HG02623 (cell line): ENCODE results near the gene ITGB3BP.
"Not testable (repeated sequence)": the region's sequence is repeated elsewhere in the genome, so short reads cannot be mapped to it uniquely, and the experiment has no call there.

ENCODE experiments used
- ATAC-seq: cut with Tn5 transposase; IDR thresholded peaks from one replicate; pipeline ENCODE4 v1.9.1; 2021; ENCODE audit warnings: moderate library complexity; ENCODE audit not compliant: unreplicated experiment

Gene ITGB3BP, protein sequence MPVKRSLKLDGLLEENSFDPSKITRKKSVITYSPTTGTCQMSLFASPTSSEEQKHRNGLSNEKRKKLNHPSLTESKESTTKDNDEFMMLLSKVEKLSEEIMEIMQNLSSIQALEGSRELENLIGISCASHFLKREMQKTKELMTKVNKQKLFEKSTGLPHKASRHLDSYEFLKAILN

DNA sequence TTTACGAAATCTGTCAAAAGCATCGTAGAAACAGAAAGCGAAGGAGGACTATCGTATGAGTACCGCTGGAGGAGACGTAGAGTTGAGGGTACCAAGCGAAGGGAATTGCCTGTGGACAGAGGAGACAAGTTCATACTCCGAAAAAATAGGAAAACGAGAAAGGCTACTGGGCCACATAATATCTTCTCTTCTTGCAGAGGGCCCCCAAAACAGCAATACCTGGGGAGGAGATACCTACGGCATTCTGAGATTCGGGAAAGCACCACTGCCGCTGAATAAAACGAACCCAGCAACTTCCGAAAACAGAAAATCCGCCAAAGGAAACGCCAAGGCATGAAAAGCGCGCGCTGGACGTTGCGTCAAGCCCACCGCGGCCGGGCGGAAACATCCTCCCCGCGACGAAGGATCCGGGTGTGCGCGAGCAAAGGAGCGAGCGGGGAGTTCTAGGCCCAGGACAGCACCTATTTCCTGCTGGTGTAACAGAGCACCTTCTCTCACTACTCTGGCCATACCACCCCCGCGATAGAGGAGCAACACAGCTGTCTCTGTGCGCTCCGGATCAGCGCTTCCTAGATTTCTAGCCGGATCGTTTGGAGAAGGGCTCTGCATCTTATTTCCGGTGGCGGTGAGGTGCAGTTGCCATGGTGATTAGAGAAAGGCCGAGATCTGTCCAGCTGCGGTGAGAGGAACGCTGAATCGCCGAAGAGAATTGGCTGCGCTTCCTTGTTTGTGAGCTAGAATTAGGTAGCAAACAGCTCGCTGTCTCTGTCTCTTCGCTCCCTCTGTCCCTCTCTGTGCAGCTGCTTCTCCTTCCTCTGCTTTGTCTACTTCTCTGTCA, at the start of gene ITGB3BP, which contains the start of gene EFCAB7:
ITGB3BP (minus strand) TSS at position 335 of the 838 bp plus-strand sequence; CDS start at position 243, 92 bp downstream.
EFCAB7 (plus strand) TSS at position 635 of the 838 bp plus-strand sequence. CDS start 2,048 bp downstream, outside the sequence.
- peak; percentile 89 for ATAC-seq

DNA sequence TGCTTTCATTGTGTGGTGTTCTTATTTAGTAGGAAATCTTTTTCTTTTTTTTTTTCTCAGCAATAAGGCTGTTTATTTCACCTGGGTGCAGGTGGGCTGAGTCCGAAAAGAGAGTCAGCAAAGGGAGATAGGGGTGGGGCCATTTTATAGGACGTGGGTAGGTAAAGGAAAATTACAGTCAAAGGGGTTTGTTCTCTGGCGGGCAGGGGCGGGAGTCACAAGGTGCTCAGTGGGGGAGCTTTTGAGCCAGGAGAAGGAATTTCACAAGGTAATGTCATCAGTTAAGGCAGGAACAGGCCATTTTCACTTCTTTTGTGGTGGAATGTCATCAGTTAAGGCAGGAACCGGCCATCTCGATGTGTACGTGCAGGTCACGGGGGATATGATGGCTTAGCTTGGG, 49.7 kb upstream of the ITGB3BP start:
- not testable (repeated sequence) for ATAC-seq

DNA sequence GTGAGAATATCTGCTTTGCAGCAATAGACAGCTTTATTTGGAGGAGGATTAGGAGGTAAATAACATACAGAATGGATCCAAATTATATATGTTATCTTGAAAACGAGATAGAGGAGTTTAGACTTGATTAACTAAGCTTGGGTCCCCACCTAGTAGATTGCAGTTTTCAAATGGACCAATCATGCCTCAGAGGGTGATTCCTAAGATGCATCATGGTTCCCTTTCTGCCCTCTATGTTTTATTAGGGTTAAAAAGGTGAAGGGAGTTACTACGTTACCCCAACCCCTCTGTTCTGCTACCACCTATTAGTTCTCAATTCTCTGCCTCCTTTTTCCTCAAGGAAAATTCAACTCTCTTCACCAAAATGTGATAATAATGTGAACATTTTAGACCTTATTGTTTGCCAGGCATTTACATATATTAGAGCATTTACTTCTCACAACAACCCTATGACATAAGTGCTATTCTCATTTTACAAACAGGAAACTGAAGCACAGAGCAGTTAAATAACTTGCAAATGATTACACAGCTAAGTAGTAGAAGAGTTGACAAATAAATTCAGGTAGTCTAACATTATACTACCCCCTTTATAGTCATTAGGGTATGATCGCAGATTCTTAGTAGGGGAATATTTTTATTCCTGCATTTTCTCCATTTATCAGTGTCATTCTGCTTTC, 46.8 kb upstream of the ITGB3BP start:
- no peak for ATAC-seq

DNA sequence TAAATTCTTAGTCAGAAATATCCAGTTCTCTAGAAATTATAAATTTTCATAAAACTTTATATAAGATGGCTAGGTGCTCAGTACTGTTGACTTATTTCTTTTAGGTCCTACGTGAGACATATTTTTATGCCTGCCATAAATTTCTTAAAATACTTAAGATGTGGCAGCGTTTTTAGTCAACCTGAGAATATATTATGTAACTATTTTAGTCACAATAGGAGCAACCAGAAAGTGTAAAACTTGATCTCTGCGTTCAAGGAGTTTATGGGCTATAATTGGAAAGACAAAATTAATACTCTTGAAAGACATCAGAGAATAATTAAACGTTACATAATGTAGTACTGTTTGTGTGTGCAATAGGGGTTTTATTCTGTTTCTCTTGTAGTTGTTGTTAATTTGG, 46.0 kb upstream of the ITGB3BP start:
- no peak for ATAC-seq

DNA sequence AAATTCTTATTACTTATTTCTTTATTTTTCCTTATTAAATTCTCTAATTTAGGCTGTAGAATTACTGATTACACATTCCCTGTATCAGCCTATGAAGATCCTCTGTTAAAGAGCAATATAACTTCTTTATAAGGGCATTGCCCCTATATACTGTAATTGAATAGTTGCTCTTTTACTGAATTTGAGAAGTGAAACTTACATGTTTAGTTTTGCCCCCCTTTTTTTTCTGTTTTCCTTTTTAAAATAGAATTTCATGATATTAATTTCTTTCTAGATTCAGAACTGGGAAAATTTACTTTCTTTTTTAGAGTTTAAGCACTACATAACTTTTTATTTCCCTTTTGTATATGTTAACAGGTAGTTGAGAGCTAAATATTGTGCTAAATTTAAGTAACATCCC, 40.7 kb upstream of the ITGB3BP start:
- no peak for ATAC-seq

DNA sequence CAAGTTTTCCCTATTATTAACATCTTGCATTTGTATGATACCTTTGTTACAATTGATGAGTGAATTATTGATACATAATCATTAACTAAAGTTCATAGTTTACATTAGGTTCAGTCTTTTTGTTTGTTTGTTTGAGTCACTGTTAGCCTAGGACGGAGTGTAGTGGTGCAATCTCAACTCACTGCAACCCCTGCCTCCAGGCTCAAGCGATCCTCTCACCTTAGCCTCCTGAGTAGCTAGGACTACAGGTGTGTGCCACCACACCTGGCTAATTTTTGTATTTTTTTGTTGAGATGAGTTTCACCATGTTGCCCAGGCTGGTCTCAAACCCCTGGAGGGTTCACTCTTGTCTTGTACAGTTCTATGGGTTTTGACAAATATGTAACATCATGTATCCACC, 36.3 kb upstream of the ITGB3BP start:
- ATAC-seq, result no peak

DNA sequence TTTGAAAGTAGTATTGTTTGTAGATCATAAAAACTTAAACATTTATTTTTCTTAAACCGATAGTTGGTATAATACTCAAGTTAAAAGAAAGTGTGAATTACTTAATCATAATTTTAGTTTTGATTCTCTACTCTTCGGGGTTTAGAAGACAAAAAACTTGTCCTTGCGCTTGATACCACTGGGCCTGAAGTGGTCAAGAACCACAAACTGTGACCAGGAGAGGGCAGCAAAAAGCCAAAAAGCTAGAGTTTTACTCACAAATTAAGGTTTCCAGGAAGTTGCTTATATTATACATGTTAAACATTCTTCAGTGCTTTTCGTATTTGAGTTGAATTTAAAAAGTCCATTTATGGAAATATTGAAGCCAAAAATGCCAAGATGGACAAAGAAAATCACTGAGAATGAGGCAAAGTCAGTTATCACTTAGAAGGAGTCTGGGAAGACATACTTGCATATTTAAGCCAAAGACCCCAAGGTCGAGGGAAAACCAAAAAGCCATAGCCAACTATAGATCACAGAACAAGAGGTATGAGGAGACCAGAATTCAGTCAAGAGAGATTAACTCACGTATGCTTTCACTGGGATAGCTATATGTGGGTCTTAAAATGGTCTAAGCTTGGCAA, 34.5 kb upstream of the ITGB3BP start:
- no peak for ATAC-seq

DNA sequence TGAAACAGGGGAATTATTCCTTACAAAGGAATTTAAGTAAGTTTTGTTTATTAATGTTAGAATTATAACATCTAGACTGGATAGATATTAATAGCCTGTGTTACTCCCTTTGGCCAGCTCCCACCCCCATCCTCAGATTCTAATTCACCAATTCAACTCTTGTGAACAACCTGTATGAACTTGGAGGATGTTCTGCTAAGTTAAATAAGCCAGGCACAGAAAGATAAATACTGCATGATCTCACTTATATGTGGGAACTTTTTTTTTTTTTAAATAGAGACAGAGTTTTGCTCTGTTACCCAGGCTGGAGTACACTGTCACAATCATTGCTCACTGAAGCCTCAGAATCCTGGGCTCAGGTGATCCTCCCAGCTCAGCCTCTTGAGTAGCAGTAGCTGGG, 32.5 kb upstream of the ITGB3BP start:
- ATAC-seq, result no peak

DNA sequence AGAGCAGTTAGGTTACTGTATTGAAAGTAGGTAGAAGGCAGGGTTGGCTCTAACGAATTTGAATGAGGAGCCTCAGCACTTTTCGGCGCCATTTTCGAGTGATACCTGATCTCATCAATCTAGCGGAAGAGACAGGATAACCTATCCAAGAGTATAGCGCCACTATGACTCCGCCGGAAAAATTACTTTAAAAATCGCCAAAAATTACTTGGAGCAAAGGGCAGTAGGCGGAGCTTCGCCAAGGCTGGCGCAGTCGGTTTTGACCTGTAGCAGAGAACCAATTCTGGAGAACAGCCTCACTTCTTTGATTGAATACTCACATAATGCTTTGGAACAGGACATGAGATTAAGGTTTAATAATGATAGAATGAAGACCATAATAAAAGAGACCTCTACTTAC, 25.9 kb upstream of the ITGB3BP start:
- no peak for ATAC-seq

DNA sequence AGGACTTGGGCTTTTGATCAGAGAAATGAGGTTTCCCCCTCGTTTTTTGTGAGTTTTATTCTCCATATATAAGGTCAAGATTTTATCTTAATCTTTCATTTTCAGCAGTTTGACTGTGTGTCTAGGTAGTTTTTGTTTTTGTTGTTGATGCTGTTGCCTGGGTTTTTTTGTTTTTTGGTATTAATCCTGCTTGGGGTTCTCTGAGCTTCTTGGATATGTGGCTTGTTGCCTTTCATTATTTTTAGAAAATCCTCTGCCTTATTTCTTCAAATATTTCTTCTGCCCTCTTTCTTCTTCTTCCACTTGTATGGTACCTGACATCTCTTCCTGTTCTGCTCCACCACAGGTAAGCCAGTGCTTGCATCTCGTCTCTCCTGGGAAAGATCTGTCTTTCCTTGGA, 25.3 kb upstream of the ITGB3BP start:
- no peak for ATAC-seq

DNA sequence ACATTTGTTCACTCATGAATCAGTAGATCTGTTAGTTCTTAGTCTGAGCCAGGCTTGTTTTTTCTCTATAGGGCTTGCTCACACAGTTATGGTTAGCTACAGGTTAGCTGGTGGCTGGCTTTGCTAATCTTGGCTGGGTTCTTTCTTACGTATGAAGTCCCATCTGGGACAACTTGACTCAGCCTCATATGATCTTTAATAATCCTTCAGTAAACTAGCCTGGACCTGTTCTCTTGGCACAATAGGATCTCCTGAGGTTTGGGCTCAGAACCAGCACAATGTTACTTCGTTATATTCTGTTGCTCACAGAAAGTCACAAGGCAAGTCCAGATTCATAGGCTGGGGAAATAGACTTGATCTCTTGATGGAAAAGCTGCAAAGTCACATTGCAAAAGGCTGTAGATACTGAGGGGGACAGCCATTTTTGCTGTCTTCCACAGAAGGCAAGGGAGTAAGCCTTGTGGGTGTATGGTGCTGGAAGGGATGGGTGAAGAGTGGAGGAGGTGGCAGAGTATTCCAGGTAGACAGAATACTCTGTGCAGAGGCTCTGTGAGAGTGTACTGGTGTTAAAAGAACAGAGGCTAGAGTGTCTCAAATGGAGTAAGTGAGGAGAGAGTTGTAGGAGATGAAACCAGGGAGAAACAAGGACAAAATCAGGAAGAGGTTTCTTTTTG, 24.7 kb upstream of the ITGB3BP start:
- ATAC-seq, result no peak

DNA sequence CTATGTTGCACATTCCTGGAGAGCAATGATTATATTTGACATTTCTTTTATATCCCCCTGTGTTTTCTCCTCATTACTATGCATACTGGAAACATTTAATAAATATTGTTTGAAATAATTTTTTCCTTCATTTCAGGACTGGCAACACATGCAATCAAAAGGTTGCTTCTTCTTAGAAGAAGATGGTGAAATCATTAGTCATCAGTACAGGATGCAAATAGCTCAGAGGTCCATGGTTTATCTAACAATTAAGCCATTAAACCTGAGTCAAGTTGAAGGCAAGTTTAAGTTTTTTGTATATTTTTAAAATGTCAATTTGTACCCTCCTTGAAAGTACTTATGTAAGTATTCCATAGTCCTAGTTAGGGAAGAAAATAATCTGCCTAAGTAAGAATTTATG, 22.8 kb upstream of the ITGB3BP start:
- no peak for ATAC-seq

DNA sequence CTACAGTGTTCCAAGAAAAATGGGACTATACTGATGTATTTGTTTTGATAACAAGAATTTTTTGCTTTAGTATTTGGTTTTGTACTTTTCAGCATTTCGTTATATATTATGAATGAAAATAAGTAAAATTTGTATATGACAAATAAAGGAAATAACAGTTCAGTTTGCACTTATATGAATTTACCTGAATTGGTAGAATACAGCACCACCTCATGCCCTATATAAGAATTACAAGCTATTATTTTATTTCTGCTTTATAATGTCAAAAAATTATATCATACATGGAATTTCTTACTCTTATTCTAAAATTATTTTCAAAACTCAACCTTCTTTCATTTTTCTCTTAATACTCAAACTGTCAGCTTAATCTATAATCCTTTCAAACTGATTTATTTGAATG, 14.9 kb upstream of the ITGB3BP start:
- no peak for ATAC-seq

DNA sequence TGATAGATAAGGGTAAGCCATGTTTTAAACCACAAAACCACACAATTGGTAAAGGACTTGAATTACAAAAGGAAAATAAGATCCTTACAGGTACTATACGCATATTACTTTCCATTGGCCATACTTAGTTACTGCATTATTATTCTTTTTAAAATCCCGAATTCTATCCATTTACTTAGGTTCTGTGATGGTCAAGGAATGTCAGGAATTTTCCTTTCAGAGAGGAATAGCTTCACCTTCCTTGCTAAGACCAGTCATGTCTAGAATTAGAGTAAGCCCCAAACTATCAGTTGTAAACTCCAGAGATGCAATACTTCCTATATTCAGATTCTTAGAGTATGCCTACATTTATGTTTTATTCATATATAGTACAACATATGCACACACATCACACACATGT, 14.0 kb upstream of the ITGB3BP start:
- ATAC-seq, result no peak

DNA sequence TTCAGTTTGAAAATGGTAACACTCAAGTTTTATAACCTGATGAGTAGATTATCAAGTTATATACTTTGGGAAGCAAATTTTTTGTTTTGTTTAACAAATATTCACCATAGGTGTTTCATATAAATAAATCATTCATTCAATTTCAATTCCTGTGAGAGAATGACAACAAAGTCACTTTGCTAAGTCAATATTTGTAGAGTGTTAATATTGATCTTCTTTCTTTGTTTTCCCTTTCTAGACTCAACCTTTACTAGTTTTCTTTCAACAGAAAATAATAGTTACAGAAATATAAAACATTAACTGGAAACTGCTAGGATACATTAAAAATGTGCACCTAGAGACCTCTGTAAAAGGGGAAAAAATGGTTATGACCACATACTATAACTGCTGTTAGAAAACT, 11.4 kb upstream of the ITGB3BP start:
- no peak for ATAC-seq

DNA sequence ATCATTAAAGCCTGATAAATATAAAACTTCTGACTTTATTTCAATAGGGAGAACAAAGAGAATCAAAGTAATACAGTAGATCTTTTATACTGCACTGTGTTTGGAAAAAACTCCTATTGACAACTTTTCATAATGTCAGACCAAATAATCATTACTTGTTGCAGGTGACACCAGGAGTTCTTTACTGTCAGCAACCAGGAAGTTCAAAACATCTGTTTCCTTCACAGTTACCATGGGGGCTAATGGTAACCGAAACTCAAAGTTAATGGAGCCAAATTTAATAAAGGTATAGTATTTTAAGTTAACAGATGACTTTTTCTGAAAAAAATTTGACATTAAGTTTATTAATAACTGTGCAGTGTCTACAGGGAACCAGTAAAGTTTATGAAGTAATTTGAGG, 10.9 kb upstream of the ITGB3BP start:
- ATAC-seq, result no peak

DNA sequence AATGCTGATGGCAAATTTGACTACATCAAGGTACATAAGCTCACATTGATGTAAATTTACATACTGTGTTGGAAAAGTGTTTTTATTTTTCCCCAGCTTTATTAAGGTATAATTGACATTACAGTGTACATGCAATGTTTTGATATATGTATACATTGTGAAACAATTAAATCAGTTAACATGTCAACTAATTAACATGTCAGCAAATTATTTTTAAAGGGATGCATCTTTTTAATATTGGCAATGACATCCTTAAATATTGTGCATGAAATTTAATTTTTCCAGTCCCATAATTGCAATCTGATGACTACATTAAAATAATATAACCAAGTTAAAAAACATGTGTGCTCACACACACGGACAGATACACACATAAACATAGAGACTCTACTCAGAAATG, 9.7 kb upstream of the ITGB3BP start:
- no peak for ATAC-seq

DNA sequence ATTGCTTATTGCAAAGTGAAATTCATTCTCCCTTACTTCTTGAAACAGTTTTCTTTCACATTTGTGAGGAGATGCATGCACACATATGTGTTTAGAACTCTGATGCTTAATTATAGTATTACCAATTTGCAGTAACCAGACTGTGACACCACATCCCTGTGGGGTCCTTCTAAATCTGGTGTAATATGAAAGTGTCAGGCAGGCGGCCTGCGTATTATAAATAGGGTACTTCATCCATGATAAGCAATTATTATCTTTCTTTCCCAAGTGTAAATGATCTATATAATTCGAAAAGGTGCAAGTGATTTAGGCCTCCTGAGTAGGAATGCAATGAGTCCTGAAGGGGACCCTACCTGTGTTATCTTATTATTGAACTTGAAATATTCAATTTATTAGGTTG, 1.2 kb upstream of the ITGB3BP start:
- ATAC-seq, result no peak

DNA sequence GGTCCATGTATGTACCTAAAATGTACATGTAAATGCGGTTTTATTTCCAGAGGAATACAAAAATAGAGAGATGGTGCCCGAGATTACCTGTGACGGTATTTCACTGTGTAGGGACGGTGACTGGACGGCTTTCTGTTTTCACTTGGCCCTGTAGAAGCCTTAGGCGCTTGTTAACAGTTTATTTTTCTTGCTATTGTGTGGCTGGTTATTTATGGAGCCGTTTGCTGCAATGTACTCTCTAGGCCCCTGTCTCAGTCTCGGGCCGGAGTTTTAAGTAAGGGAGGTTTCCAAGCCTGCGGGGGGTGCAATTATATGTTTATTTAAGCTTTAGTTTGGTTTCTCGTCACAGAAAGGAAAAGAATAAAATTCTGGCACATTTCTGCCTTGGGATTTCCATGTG, 713 bp upstream of the ITGB3BP start:
- ATAC-seq, result peak; percentile 14

DNA sequence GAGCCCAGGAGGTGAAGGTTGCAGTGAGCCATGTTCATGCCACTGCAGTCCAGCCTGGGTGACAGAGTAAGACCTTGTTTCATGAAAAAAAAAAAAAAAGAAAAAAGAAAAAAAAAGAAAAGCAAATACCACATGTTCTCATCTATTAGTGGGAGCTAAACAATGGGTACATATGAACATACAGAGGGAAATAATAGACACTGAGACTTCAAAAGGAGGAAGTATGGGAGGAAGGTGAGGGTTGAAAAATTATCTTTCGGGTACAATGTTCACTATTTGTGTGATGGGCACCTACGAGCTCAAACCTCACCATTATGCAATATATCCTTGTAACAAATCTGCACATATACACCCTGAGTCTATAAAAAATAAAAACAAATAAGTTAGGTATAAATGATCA, 6.4 kb downstream of the ITGB3BP start:
- ATAC-seq, result no peak

DNA sequence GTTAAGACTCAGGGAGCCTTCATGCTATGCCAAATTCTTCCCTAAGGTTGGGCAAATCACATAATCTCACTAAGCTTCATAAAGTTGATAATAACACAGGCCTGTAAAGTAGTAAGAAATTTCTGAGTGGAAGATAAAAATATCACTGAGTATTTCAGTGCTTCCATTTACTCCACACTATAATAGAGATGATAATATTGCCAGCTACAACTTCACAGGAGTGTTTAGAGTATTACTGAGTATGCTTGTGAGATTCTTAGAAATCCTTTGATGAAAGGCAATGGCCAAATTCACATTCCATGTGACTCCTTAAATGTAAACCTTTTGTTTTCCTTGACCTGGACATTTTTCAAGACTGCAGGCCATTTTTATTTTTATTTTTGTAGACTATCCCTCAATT, 10.4 kb downstream of the ITGB3BP start:
- no peak for ATAC-seq
